Urinary bladder (tissue), 4 donors: ENCODE results near the gene AFF3. TPM values are rescaled to one million over a fixed set of nuclear protein-coding genes. Genes with fewer than 3 reads are reported as not detected.

ENCODE experiments used
- DNase-seq: peaks from one replicate; pipeline ENCODE4 v3.0.0-alpha.2; 2015; ENCODE audit errors: extremely low spot score
- H3K27ac ChIP-seq: one replicate; pipeline ENCODE4 v1.5.1; 2013; ENCODE audit warnings: low read depth, mild to moderate bottlenecking, moderate library complexity
- H3K36me3 ChIP-seq: one replicate; pipeline ENCODE4 v1.6.1; 2013; ENCODE audit warnings: mild to moderate bottlenecking, moderate library complexity; ENCODE audit not compliant: insufficient read depth
- H3K4me1 ChIP-seq: one replicate; pipeline ENCODE4 v1.6.1; 2013; ENCODE audit warnings: mild to moderate bottlenecking, moderate library complexity; ENCODE audit not compliant: insufficient read depth
- H3K4me3 ChIP-seq: one replicate; pipeline ENCODE4 v1.5.1; 2013; ENCODE audit warnings: low read depth, low read length
- WGBS: extraction: QIAGEN DNeasy Blood & Tissue Kit; methylation state at CpG from one replicate; pipeline ENCODE4 v1.1.7; 2013; 5-methylcytosine and 5-hydroxymethylcytosine counted together
- polyA plus RNA-seq: library from polyadenylated mRNA; stranded (reverse); fragments of 200-250 nt; gene quantifications from one replicate; pipeline ENCODE4 v1.2.3, GENCODE V29; 2013
- total RNA-seq: library from RNA; depleted of rRNA; stranded (reverse); fragments of >200 nt; gene quantifications from one replicate; pipeline ENCODE4 v1.2.3, GENCODE V29; 2014
- donor health status: healthy with polysubstance abuse.
- donor health status: healthy.

Gene AFF3
- total and polyA plus RNA-seq, 2 donors = 15.1 to 43.5 TPM

DNA sequence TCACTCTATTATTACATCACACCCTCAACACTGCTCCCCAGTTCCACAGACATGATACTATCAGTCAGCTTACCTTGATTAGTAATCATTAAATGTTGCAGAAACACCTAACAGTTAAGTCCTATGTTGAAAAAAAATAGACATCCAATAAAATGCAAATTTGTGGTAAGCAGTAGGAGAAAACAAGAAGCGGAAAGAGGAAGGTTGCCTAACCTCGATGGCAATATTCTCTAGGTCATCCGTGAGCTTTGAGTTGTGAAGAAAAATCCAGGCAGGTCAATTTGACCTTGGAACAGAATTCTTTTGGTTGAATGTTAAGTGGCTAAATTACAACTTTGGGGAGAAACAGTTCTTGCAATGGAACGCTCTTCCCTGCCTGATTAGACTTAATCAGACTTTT is 264.4 kb downstream of the AFF3 start:
- no peak for DNase-seq
- 94% methylated on average over 4 of the region's 4 CpGs for WGBS
- H3K27ac ChIP-seq = no peak overlapping the region
- H3K36me3 ChIP-seq = no peaks in the 10 kb centered on the region
- no peaks in the 10 kb centered on the region for H3K4me1 ChIP-seq
- no peak overlapping the region for H3K4me3 ChIP-seq

- 97% methylated on average over 3 of the region's 3 CpGs for WGBS
- Histone ChIP-seq H3K4me1 (no peaks in the 10 kb centered on the region), H3K4me3 (no peak overlapping the region), H3K27ac (no peak overlapping the region), H3K36me3 (no peaks in the 10 kb centered on the region)
- DNase-seq = no peak
These were observed 265.4 kb downstream of the AFF3 start for GRCh38 chr2:99876956-99877355.

GRCh38 chr2:99875627-99876201 is 266.7 kb downstream of the AFF3 start:
- no peak overlapping the region for H3K4me3 ChIP-seq
- WGBS = 97% methylated on average over 7 of the region's 7 CpGs
- H3K4me1 ChIP-seq = no peaks in the 10 kb centered on the region
- DNase-seq = no peak
- H3K36me3 ChIP-seq = no peaks in the 10 kb centered on the region
- no peak overlapping the region for H3K27ac ChIP-seq

DNA sequence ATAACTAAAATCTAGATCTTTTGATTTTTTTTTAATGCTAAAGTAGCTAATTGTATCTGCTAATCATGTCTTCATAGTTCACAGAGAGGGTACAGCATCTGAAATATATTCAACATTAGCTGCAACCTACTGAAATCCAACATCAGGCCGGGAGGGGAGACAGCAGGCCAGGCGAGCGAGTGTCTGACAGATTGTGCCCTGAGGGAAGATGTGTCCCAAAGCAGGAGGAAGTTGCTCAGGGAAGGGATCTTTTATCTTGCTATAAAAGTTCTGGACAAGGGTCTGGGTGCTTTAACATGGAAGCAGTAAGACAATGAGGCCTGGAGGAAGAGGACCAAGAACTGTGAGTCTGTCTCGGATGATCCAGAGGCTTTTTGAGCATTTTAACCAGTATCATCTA is 274.1 kb downstream of the AFF3 start:
- H3K36me3 ChIP-seq = no peaks in the 10 kb centered on the region
- H3K27ac ChIP-seq = no peak overlapping the region
- WGBS = 94% methylated on average over 4 of the region's 4 CpGs
- H3K4me1 ChIP-seq = no peaks in the 10 kb centered on the region
- H3K4me3 ChIP-seq = no peak overlapping the region
- no peak for DNase-seq

DNA sequence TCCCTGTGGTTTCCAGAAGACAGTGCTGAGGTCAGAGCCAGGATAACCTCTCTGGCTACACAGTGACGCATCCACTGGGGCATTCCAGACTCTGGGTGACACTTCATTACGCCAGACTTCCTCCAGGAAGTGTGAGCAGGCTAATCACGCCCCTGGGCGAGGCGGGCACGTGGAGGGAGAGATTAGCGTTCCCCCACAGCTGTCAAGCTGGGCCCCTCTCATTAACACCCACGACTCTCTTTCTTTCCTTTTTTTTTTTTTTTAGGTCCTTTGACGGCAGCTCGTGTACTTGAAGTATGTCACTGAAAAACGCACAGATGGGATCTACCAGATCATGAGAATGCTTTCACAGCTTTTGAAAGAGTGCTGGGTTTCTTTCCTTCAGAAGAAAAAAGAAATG is 274.6 kb downstream of the AFF3 start:
- H3K36me3 ChIP-seq = no peaks in the 10 kb centered on the region
- no peak overlapping the region for H3K4me3 ChIP-seq
- H3K27ac ChIP-seq = no peak overlapping the region
- H3K4me1 ChIP-seq = no peaks in the 10 kb centered on the region
- WGBS = 80% methylated on average over 11 of the region's 11 CpGs
- no peak for DNase-seq

GRCh38 chr2:99865818-99866676 is 276.3 kb downstream of the AFF3 start:
- Histone ChIP-seq H3K4me3 (no peak overlapping the region), H3K27ac (no peak overlapping the region), H3K36me3 (no peaks in the 10 kb centered on the region), H3K4me1 (no peaks in the 10 kb centered on the region)
- DNase-seq = no peak
- 83% methylated on average over 9 of the region's 9 CpGs for WGBS

GRCh38 chr2:99864561-99865553 is 277.5 kb downstream of the AFF3 start:
- no peaks in the 10 kb centered on the region for H3K4me1 ChIP-seq
- WGBS = 64% methylated on average over 10 of the region's 10 CpGs
- no peak overlapping the region for H3K27ac ChIP-seq
- no peak overlapping the region for H3K4me3 ChIP-seq
- DNase-seq = no peak
- H3K36me3 ChIP-seq = no peaks in the 10 kb centered on the region

- no peaks in the 10 kb centered on the region for H3K36me3 ChIP-seq
- no peaks in the 10 kb centered on the region for H3K4me1 ChIP-seq
- DNase-seq = no peak
- WGBS = 71% methylated on average over 2 of the region's 2 CpGs
- H3K27ac ChIP-seq = no peak overlapping the region
- H3K4me3 ChIP-seq = no peak overlapping the region
These were observed 278.5 kb downstream of the AFF3 start for GRCh38 chr2:99863903-99864270.

- 89% methylated on average over 4 of the region's 4 CpGs for WGBS
- no peak overlapping the region for H3K4me3 ChIP-seq
- no peak overlapping the region for H3K27ac ChIP-seq
- no peaks in the 10 kb centered on the region for H3K36me3 ChIP-seq
- H3K4me1 ChIP-seq = no peaks in the 10 kb centered on the region
- no peak for DNase-seq
These were observed 279.0 kb downstream of the AFF3 start for GRCh38 chr2:99863236-99863902.

DNA sequence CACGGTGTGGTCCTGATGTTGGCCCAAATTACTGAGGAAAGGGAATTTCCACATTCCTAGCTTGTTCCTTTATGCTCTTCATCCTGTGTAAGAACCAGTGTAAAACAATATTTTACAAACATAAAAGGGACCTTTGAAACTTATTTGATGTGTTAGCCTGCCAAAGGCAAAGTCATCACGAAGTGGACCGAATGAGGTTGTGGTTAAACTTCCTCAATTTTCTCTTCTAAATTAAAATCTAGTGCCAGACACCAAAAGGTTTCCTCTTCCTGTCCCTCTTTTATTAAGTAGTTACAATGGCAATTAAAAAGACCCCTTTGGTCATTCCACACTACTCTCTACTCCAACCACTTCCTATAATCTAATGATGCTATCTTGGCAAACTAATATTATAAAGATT is 279.8 kb downstream of the AFF3 start:
- WGBS = 53% methylated on average over 3 of the region's 3 CpGs

GRCh38 chr2:99861376-99861760 is 281.0 kb downstream of the AFF3 start:
- 30% methylated on average over 2 of the region's 2 CpGs for WGBS
- Histone ChIP-seq H3K4me3 (no peak overlapping the region), H3K4me1 (no peaks in the 10 kb centered on the region), H3K36me3 (no peaks in the 10 kb centered on the region), H3K27ac (no peak overlapping the region)
- no peak for DNase-seq

More for the DNA sequence above, 279.8 kb downstream of the AFF3 start:
- no peak overlapping the region for H3K4me3 ChIP-seq
- H3K27ac ChIP-seq = no peak overlapping the region
- no peaks in the 10 kb centered on the region for H3K4me1 ChIP-seq
- no peaks in the 10 kb centered on the region for H3K36me3 ChIP-seq
- no peak for DNase-seq

DNA sequence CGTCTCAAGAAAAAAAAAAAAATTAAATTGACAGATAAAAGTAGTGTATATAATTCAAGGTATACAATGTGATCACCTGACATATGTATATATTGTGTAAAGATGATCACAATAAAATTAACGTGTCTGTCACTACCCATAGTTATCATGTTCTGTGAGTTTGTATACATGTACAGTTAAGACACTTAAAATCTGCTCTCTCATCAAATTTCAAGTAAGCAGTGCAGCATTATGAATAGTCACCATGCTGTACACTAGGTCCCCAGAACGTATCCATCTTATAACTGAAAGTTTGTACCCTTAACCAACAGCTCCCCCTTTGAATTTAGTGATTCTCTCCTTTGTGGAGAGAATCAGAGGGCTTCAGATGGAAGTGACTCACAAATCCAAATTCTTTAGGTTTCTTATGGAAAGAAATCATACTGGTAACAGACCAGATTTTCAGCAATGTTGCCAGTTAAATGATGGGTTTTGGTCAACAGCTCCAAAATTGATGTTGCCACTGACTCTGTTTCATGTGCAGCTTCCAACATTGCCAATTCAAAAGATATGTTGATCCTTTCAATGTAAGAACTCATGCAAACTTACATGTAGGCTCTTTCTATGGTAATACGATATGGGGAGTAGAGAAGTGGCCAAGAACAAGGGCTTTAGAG is 281.5 kb downstream of the AFF3 start:
- no peaks in the 10 kb centered on the region for H3K4me1 ChIP-seq
- DNase-seq = no peak
- no peak overlapping the region for H3K27ac ChIP-seq
- no peaks in the 10 kb centered on the region for H3K36me3 ChIP-seq
- no peak overlapping the region for H3K4me3 ChIP-seq
- WGBS = 85% methylated on average over 4 of the region's 4 CpGs
